NCI-H1694 treated with DMSO at 0.1 percent for 48 hours (cell line): ENCODE data around the gene CYYR1.

Experiments
- DNase-seq: peaks from one replicate; lab custom pipeline; 2025; lab: John Stamatoyannopoulos, UW

CYYR1 gene

DNA sequence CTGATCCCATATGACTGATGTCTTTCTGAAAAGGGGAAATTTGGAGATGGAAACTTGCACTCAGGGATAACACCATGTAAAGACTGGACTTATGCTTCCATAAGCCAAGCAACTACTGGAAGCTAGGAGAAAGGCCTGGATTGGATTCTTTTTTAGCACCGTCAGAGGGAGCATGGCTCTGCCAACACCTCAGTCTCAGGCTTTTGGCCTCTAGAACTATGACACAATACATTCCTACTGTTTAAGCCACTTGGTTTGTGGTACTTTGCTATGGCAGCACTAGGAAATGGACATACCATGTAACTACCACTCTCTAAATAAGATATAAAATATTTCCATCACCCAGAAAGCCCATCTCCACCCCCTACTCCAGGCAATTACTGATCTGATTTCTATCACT, 139.7 kb downstream of the CYYR1 start:
- no peak for DNase-seq

DNA sequence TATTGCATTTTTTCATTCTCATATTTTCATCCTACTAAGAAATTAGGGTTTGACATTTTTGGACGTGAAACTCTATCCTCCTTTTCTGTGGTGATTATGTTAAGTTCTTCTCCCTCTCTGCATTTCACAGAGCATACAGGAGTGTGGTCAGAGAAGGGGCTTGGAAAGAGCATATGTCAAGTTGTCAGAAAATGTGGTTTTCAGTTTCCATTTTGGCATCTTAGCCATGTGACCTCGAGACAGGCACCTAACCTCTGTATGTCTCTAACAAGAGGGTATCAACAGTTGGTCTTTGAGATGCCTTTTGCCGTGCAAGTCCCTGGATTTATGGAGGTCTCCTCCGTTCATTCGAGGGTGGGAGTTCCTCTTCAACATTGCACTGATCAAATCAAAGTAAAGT, 140.7 kb downstream of the CYYR1 start:
- DNase-seq, result no peak

DNA sequence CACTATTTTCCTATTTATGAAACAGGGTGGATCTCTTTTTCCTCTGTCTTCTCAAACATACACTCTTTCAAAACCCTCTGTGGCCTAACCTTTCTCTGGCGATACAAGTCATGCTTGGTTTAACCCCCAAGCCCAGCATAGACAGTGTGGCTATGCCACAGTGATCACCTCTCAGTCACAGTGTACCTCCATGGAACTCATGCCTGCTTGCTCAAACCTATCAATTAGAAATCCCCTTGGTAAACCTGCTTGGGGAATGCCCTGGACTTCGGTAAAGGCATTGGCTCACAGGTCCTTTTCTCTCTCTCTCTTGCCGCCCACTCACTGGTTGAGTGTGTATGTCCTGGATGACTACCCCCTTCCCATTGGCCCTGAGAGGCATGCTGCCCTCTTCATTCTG, 147.5 kb downstream of the CYYR1 start:
- DNase-seq, result no peak

DNA sequence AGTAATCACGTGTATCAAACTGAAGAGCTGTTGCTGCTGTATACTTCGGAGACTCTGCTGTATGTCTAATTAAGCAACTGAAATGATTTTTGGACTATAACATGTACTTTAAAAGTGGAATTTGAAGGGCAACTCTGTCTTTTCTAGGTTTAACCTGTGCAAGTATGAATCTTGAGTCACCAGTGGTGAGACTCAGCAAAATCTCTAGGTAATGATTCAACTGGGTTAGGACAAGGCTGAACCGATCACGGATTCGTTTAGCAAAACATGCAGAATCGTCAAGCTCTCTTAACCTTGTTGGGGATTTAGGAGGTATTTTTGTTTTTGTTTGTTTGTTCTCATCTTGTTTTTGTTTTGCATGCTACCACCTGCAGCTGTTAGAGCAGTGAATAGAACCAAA, 149.6 kb downstream of the CYYR1 start:
- DNase-seq, result no peak

DNA sequence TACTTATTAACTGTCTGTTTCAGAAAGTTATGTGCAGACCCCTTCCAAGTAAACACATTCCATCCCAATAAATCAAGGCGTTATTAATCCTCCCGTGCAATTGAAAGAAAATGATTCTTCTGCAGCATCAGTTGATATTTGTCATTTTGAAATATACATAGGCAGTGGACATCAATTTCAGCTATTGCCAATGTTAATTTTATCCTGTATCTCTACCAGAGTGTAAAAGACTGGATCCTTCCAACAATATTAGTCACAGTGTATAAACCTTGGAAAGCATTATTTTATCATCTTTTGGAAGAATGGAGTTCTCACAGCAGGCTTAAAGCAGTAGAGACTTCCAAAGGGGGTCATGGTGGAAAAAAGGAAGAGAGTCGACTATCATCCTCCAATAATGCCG, 150.4 kb downstream of the CYYR1 start:
- no peak for DNase-seq

DNA sequence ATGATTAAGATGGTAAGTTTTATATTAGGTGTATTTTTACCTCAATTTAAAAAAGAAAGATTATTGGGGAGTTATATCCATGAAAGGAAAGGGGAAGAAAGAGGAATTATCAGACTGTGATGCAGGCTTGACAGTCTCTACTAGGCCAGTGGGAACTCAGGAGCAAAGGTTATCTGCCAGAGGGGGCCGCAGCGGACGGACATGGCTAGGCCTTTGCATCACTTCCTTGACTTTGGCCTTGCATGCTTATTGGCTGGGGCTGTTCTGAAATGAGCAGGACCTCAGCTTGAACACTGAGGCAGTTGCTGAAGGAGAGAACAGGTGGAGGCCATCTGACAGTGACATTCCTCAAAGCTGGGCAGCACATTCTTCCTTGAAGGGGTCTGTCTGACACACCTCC, 150.9 kb downstream of the CYYR1 start:
- no peak for DNase-seq

DNA sequence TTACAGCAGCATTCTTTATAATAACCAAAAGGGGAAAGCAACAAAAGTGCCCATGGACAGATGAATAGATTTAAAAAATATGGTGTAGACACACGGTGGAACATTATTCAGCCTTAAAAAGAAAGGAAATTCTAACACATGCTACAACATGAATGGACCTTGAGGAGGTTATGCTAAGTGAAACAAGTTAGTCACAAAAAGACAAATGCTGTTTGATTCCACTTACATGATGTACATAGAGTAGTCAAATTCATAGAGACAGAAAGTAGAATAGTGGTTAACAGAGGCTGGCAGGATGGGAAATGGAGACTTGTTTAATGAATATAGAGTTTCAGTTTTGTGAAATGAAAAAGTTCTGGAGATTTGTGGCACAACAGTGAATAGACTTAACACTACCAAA, 151.4 kb downstream of the CYYR1 start:
- DNase-seq, result no peak
